Spleen (tissue), 7 donors: Measurements from ENCODE around the gene ANKFY1.

ENCODE experiments used
- POLR2A ChIP-seq, 3 donors: fragments of 450-650 bp; IDR thresholded peaks; one replicate each; pipeline ENCODE4 v1.5.1; 2017; ENCODE audit warnings: antibody characterized with exemption in 3 of 3, mild to moderate bottlenecking in 1 of 3
- TF ChIP-seq, protein P1 (sequence below), 11 experiments: fragments of 200-600 bp in 7 of 11; fragments of 450-650 bp in 4 of 11; sonication (generic) in 4 of 11; IDR thresholded peaks in 8 of 11; conservative IDR thresholded peaks in 3 of 11; 1 replicate in 7 of 11; 2 replicates in 4 of 11; pipeline versions ENCODE4 v1.4.0 to v1.8.0; 2016 to 2021; ENCODE audit warnings: antibody characterized with exemption in 11 of 11, inconsistent platforms in 4 of 11, mild to moderate bottlenecking in 1 of 11
- donor health status: DM: no; HTN: no; CAD: no; lungs with moderate emphysema.
- donor health status: DM: no; HTN: no; CAD: no.
- donor health status: DM: no; HTN: no; CAD: no.

GRCh38 chr17:4172356-4172755, 91.4 kb downstream of the ANKFY1 start:
- TF ChIP-seq, protein P1, sequence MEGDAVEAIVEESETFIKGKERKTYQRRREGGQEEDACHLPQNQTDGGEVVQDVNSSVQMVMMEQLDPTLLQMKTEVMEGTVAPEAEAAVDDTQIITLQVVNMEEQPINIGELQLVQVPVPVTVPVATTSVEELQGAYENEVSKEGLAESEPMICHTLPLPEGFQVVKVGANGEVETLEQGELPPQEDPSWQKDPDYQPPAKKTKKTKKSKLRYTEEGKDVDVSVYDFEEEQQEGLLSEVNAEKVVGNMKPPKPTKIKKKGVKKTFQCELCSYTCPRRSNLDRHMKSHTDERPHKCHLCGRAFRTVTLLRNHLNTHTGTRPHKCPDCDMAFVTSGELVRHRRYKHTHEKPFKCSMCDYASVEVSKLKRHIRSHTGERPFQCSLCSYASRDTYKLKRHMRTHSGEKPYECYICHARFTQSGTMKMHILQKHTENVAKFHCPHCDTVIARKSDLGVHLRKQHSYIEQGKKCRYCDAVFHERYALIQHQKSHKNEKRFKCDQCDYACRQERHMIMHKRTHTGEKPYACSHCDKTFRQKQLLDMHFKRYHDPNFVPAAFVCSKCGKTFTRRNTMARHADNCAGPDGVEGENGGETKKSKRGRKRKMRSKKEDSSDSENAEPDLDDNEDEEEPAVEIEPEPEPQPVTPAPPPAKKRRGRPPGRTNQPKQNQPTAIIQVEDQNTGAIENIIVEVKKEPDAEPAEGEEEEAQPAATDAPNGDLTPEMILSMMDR (IDR thresholded peaks at IDR 0.05 in 8 of 11, conservative IDR thresholded peaks at IDR 0.05 in 3 of 11), result no peak
- no peak for TF ChIP-seq POLR2A (IDR thresholded peaks at IDR 0.05)
